ENCODE results near the gene PTPRN2.

DNA sequence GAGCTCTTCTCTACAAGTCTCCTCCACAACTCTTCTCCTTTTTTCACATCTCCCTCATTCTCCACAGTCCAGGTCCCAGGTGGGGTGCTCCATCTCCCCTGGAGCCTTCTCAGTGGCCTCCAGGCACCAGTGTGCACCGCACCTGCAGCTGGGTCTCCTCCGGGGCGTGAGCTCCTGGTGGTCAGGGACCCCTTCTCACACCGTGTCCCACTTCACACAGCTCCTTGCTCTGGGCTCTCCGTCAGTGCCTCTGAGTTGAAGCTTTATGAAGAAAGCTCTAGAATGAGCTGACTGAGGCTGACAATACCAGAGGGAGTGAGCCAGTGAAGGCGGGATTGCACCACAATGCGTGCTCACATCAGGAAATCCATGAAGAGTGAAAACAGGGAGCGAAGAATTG lies 960.6 kb downstream of the PTPRN2 start:
- TF ChIP-seq EP300 (IDR thresholded peaks at IDR 0.05) (no peak), POLR2A (IDR thresholded peaks at IDR 0.05) (no peak)
